ENCODE results near the gene TOX4.

TOX4 gene

DNA sequence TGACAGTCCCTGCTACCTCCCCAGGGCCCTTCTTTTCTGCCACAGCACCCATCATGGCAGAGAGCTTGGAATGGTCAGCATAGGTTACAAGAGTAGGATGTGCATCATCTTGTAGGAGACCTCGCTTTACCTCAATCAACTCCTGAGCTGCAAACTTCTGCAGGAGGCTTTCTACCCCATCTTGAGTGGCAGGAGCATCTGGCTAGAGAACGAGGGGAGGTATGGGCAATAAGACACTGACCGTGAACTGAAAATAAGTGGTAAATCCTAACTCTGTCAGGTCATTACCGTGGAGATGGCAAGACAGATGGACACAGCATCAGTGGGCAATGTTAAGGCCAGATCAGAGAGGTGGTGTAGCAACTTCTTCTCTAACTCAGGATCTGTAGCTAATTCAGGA lies 26.4 kb downstream of the TOX4 start:
- no peak for DNase-seq (ENCODE audit: low read depth)

DNA sequence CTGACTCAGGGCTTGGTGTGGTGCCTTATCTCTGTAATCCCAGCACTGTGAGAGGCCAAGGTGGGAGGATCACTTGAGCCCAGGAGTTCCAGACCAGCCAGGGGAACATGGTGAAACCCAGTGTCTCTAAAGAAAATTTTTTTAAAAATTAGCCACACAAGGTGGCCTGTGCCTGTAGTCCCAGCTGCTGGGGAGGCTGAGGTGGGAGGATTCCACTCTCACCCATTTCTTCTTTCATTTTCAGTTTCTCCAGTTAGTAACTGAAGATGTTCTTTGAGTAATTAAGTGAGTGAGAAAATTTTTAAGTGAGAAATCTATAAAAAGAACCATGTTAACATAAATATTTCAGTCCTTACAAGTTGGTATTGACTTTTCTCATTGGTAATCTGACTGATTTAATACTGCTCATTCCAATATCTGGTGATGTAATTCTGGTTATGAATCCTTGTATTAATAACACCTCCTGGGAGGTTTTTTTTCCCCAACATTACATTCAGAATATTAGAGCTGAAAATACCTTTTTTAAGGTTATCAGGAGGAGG lies 28.1 kb downstream of the TOX4 start:
- no peak for DNase-seq (ENCODE audit: low read depth)

GRCh38 chr14:21506557-21506956 lies 29.6 kb downstream of the TOX4 start:
- DNase-seq (ENCODE audit: low read depth): no peak

DNA sequence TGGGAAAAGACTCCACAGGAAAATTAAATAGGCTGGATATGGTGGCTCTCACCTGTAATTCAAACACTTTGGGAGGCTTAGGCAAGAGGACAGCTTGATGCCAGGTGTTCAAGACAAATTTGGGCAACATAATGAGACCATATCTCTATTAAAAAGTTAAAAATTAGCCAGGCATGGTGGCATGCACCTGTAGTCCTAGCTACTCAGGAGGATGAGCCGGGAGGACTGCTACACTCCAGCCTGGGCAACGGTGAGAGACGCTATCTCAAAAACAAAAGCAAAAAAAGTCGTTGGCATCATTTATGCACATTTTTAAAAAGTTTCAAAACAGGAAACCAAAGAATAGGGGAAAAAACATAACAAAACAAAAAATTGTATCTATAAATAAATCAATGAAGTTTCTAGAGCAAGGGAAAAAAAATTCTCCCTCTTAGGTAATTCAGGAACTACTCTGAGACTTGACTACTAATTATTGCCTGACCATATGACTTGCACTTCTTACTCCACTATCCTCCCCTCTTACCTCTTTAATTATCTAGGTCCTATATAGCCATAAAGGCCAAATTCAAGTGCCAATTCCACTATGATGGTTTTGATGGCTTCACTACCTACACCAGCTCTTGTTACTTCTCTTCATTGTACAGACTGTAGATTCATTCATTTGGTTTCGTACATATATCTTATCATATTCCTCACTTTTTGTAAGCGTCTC lies 32.6 kb downstream of the TOX4 start:
- DNase-seq (ENCODE audit: low read depth): no peak

DNA sequence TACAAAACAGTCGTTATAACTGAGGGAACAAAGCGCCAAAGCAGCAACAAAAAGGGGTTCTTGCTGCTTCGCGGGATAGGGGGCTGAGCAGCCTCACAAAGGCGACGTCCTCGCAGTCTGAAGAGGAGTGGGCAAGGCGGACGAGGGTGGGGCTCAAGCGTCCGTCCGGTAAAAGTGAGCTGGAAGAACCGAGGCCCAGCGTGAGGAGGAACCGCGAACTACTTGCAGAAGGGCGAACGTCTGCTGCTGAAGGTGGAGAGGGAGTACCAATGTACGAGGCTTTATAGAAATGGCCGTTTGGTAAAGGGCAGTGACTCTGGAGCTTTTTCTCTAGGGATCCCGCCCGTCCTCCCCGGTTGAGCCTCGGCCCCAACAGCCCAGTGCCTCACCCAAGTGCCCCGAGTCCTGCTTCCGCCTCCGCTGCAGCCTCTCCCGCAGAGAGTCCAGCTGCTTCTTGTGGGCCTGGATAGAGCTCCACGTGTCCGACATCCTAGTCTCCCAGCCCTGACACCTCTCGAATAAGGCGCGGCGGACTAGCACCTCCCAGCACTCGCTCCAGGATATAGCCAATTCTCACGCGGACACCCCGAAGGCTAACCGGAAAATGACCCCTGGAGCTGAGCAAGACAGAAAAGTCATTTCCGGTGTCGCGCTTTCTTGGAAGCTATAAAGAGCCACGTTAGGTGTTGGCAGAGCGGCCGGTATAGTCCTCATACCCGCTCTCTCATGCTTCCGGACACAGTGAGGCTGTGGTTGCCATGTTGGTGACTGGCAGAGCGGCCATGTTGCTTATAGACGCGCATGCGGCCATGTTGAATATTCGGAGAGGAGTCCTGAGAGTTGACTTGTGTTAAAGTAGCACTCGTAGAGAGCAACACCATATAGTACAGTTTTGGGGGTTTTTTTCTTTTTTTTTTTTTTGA lies 34.0 kb downstream of the TOX4 start, which contains the start of gene METTL3:
TSS of gene METTL3 (minus strand) at position 606 of the 923 bp plus-strand sequence. CDS start at position 489, 117 bp downstream.
- peak; percentile 99 for DNase-seq (ENCODE audit: low read depth)

DNA sequence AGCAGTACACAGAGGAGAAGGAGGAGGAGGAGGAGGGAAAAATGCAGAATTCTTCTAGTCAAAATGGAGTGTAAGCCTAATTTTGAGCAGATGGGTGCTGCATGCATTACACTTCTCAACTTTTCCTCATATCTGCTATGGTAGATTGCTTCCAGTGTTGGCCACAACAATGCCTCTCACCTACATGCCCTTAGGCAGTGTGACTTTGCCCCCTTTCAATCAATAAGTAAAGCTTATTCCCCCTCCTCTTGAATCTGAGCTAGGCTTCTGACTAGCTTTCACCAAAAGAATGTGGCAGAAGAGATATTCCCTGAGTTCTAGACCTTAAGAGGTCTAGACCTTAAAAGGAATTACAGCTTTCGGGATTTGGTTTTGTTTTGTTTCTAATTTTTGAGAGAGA lies 37.3 kb downstream of the TOX4 start:
- DNase-seq (ENCODE audit: low read depth): no peak

DNA sequence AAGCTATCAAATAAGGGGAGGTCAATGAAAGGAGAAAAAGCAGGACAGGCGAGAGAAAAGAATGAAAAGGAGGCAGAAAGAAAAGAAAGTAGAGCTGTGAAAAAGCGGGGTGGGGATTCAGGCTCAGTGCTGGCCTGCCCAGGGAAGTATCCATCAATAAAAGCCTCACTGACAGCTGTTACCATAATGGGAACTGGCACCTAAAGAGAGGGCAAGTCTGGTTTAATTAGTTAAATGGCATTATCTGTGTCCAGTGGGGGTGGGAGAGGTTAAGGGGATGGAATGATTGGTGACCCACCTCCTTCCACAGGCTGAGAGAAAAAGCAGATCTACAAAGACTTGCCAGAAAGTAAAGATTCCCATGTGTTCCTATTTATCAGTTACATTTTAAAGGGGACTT lies 41.7 kb downstream of the TOX4 start:
- DNase-seq (ENCODE audit: low read depth): no peak

GRCh38 chr14:21520767-21521166 lies 43.8 kb downstream of the TOX4 start:
- DNase-seq (ENCODE audit: low read depth): no peak

GRCh38 chr14:21521501-21521900 lies 44.5 kb downstream of the TOX4 start:
- no peak for DNase-seq (ENCODE audit: low read depth)

DNA sequence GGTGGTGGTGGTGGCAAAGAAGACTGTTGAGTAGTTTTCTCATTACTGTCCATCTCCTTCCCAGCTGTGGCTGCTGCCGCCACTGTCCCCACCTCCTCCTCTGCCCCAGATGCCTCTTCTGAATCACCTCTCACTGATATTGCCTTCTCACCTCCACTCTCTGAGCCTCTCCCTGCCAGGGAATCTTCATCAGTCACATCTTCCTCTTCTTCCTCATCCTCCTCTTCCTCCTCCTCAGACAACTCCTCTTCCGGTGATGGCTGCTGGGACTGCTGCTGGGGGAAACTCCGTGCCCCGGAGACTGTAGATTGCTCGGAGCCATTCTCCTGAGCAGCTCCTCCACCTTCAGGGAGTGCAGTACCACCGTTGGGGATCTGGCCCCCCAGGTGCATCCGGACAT lies 46.2 kb downstream of the TOX4 start:
- DNase-seq (ENCODE audit: low read depth): no peak

GRCh38 chr14:21524575-21525490 lies 47.8 kb downstream of the TOX4 start:
- no peak for DNase-seq (ENCODE audit: low read depth)

DNA sequence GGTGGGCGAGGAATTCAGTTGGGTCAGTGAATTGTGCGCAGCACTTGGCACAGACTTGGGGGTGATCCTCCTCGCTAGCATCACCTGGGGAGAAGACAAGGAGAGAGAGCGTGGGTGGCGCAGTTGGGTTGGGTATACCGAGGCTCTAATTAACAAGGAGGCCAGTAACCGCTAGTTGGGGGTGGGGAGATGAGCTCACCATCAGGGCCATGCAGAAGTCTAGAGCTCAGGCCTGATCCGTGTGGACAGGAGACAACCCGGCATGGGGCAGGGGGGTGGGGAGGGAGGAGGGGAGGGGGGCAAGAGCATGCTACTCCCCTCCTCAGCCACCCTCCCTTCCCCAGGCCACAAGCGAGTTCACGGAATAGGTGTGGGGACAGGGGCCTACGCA lies 48.6 kb downstream of the TOX4 start:
- DNase-seq (ENCODE audit: low read depth): no peak

- peak; percentile 26 for DNase-seq (ENCODE audit: low read depth)
Measured at GRCh38 chr14:21525962-21526671, 49.1 kb downstream of the TOX4 start, which contains the start of gene SALL2. SALL2 (minus strand) TSS chr14:21526346; CDS start chr14:21526127, 219 bp downstream.

GRCh38 chr14:21526672-21527317 lies 49.8 kb downstream of the TOX4 start:
- no peak for DNase-seq (ENCODE audit: low read depth)

DNA sequence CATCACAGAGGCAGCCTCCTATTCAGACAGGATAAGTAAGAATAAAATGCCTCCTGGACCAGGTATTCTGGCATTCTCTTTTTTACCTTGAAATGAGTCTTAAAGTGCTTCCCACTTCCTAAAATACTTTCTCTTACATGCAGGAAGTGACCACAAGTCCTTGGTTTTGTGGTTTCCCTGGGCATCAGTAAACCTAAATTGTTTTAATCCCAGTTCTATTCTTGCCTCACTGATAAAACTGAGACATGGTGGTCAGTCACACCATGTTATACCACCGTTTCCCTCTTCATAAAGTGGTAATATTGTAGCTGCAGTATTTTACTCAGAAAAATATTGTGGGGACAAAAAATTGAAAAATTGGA lies 50.3 kb downstream of the TOX4 start:
- DNase-seq (ENCODE audit: low read depth): no peak

- DNase-seq (ENCODE audit: low read depth): no peak
Measured at GRCh38 chr14:21528381-21529348, 51.7 kb downstream of the TOX4 start.

GRCh38 chr14:21529515-21529914 lies 52.5 kb downstream of the TOX4 start:
- no peak for DNase-seq (ENCODE audit: low read depth)

- no peak for DNase-seq (ENCODE audit: low read depth)
Measured at GRCh38 chr14:21533294-21533693, 56.3 kb downstream of the TOX4 start.

DNA sequence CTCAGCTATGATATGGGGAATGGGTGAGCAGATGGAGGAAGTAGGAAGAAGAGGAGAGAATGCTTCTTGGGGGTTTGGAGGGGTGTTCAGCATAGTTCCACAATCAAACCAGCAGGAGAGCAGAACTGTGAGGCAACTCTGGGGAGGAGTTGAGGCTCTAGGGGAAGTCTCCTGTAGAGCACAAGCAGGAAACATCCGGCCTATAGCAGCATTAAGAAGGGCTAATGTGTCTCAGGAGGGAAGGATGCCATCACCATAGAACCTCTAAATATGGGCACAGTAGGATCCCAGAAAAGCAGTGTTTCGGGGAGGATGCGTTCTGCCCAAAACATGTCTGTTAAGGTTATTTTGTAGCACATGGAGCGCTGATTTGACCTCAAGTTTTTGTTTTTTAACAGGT lies 57.6 kb downstream of the TOX4 start:
- DNase-seq (ENCODE audit: low read depth): no peak

Measured in fibroblast of the conjunctiva (primary cell).